COLO668 (cell line): ENCODE results near the gene ZNF213.

Experiments
- DNase-seq: peaks from one replicate; lab custom pipeline; 2025; ENCODE audit not compliant: unreplicated experiment; lab: John Stamatoyannopoulos, UW

ZNF213 gene

GRCh38 chr16:3134338-3135125 lies at the start of gene ZNF213:
Gene ZNF213, plus strand, starts transcription at chr16:3135029. Its CDS starts 2,252 bp downstream, at chr16:3137281.
- DNase-seq = peak; percentile 95

GRCh38 chr16:3085868-3086595 lies 48.8 kb upstream of the ZNF213 start:
- DNase-seq = no peak

GRCh38 chr16:3086596-3087242 lies 48.1 kb upstream of the ZNF213 start:
- no peak for DNase-seq

- DNase-seq = no peak
Measured at GRCh38 chr16:3087243-3088235, 47.3 kb upstream of the ZNF213 start.

- no peak for DNase-seq
Measured at GRCh38 chr16:3088450-3088849, 46.4 kb upstream of the ZNF213 start.

- no peak for DNase-seq
Measured at GRCh38 chr16:3088925-3089716, 45.7 kb upstream of the ZNF213 start.

GRCh38 chr16:3089717-3090592 lies 44.9 kb upstream of the ZNF213 start:
- peak; percentile 94 for DNase-seq

- no peak for DNase-seq
Measured at GRCh38 chr16:3091551-3091950, 43.3 kb upstream of the ZNF213 start.

- no peak for DNase-seq
Measured at GRCh38 chr16:3092501-3092941, 42.3 kb upstream of the ZNF213 start.

- peak; percentile 41 for DNase-seq
Measured at GRCh38 chr16:3094289-3095027, 40.4 kb upstream of the ZNF213 start.

GRCh38 chr16:3095869-3096268 lies 39.0 kb upstream of the ZNF213 start:
- no peak for DNase-seq

- no peak for DNase-seq
Measured at GRCh38 chr16:3096362-3096761, 38.5 kb upstream of the ZNF213 start.

- DNase-seq = no peak
Measured at GRCh38 chr16:3097266-3097665, 37.6 kb upstream of the ZNF213 start.

- DNase-seq = no peak
Measured at GRCh38 chr16:3098459-3099394, 36.1 kb upstream of the ZNF213 start, which contains the start of gene ZSCAN10. Gene ZSCAN10, minus strand, starts transcription at chr16:3099294. Its CDS starts 6,357 bp downstream, at chr16:3092937.

- DNase-seq = no peak
Measured at GRCh38 chr16:3099395-3099731, 35.5 kb upstream of the ZNF213 start.

GRCh38 chr16:3099732-3100499 lies 34.9 kb upstream of the ZNF213 start:
- DNase-seq = peak; percentile 94
